GM19467 (cell line): Measurements from ENCODE around the gene HERC2.

Experiments used
- ATAC-seq: cut with Tn5 transposase; IDR thresholded peaks from one replicate; pipeline ENCODE4 v1.9.1; 2021; ENCODE audit warnings: mild to moderate bottlenecking, moderate library complexity; ENCODE audit not compliant: unreplicated experiment

Gene HERC2

DNA sequence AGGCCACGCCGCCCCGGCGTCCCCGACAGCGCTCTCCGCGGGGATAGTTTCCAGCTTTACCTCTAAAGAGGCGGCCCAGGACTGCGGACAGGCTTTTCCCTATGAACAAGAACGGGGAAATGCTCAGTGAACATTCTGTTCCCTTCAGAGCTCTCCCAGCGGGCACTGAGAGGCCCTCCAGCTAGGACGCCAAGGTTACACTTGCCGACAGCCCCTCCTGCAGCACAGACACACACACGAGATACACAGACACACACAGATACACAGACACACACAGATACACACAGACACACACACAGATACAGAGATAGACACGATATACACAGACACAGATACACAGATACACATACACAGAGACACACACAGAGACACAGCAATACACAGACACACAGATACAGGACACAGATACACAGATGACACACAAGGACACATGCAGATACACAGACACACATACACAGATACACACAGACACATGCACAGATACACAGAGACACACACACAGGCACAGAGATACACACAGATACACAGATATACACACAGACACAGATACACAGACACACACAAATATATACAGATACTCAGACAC is 222.3 kb downstream of the HERC2 start:
- ATAC-seq, result no peak

DNA sequence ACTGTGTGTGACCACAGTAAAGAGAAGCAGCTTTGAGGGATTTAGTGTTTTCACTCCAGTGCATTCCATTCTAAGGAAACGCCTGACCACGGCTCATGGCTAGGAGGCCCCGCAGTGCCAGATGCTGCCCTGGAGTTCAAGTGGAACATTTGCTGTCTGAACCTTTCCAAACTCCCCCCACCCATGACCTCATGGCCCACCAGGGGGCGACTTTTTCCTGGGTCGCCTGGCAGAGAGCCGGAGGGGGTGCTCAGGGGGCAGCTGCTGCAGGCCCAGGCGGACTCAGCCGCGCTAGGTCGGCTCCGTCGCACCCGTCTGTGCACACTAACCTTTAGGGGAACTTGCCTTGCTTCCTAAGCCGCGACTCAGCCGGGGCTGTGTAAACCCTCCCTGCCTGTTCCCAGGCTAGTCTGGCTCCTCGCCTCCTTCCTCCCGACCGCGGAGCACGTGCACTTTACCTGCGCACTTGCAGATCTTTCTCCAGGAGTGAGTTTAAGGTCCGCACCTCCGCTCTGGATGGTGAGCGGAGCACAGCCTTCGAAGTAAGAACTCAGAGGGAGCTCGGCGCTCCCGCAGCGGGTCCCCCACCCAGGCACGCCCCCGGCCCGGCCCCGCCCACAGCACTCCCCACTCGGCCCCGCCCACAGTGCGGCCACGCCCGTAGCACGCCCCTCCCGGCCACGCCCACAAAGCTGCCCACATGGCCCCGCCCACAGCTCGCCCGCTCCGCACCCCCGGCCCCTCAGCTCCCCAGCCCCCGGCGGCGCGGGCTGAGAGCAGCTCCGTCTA is 223.0 kb downstream of the HERC2 start, which contains the start of gene OCA2:
OCA2 (minus strand) TSS at position 550 of the 789 bp plus-strand sequence. CDS start 17,441 bp downstream, outside the sequence.
- ATAC-seq, result no peak

GRCh38 chr15:28098360-28098765 is 223.6 kb downstream of the HERC2 start:
- no peak for ATAC-seq

GRCh38 chr15:28097656-28098359 is 224.2 kb downstream of the HERC2 start:
- ATAC-seq, result no peak

DNA sequence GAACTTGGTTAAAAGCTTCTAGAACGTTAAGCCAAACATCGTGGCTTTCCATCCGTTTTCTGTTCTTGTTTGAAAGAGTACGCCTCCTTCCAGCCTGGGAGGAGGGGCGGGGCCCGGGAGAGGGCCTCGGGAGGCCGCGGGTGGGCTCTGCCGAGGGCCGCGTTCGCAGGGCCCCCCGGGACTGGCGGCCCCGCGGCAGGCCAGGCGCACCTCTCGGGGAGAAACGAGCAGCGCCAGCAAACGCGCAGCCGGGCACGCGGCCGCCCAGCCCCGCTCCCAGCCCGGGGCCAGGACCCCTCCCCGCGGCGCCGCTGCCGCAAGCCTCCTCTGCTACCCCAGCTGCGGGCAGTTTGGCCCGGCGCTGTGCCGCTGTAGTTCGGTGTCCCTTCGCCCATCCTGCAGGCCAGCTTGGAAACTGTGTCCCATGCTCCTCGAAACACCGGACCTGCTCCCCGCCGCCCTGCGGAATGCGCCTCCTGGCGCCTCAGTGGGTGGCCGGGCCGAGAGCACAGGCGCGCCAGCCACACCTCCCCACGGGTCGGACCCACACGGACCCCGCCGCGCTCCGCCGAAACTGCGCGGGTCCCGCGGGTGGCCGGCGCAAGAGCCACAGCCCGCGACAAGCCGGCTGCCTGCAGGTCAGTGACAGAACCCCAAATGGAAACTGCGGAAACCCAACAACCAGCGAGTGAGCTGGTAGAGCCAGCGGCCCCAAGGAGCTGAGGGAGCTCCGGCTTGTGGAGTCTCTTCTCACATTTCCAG is 225.1 kb downstream of the HERC2 start:
- ATAC-seq, result no peak

DNA sequence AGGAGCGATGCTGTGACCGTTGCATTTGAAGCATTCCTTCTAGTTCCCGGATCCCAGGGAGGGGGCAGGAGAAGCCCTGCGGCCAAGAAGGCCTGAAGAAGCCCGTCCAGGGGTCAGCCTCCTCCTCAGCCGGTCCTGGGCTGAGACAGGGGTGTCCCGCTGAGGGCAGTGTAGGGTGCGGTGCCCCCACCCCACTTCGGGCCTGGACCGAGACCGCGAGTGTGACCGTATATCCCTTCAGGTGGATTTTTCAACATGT is 225.6 kb downstream of the HERC2 start:
- ATAC-seq, result no peak

GRCh38 chr15:28094732-28095521 is 227.1 kb downstream of the HERC2 start:
- ATAC-seq, result no peak

GRCh38 chr15:28093752-28094535 is 228.0 kb downstream of the HERC2 start:
- no peak for ATAC-seq

DNA sequence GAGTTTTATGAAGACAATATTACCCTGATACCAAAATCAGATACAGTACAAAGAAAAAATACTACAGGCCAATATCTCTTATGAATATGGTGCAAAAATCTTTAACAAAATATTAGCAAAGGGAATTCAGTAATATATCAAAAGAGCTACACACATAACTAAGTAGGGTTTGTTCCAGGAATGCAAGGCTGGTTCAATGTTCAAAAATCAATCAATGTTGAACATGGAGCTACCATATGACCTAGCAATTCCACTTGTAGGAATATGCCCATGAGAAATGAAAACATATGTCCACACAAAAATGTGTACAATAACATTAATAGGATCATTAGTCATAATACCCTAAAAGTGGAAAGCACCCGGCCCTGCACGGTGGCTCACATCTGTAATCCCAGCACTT is 230.7 kb downstream of the HERC2 start:
- no peak for ATAC-seq

DNA sequence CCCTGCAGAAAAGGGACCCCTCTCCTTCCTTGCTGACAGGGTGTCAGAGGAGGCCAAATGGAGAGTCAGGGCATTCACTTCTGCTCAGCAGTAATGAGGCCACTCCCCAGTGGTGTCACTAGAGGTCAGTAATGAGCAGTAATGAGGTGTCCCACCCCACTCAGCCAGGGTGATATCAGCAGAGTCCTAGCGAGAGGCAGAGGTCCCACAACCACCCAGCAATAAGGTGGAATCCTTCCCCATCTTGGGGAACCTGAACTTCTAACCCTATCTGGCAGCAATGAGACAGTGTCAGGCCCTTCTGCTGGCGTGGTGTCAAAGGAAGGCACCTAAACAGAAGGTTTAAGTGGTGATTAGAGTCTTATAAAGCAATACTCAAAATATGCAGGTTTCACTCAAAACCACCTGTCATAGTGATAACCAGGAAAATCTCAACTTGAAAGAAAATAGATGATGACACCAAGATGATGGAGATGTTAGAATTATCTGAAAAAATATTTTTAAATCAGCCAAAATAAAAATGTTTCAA is 235.7 kb downstream of the HERC2 start:
- ATAC-seq, result peak; percentile 97

DNA sequence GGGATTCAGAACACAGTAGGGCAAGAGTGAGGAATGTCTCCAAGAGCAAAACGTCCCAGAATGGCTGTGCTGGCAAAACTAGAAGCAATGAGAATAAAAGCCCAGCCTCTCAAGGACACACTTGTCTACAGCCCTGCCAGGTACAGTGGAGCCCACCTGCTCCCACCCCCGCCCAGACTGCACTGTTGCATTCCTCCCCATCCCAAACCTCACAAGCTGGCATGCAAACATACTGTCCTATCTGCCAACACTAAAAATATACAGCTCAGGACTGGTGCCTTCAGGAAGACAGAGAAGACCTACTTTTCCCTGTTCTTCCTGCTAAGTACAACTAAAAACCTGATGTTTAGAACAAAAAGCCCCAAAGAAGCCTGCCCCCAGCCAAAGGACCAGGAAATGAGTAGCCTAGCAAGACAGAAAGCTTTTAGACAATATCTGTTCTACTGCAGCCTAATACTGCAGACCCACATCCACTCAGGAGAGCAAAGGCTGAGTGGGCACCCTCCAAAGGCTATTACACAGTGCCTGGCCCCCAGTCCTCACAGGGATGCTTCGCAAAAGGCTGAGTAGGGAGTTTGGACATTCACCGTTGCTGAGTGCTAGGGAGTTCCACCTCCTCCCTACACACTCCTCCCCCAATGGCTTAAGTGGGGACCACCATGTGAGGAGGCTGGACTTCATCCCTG is 236.3 kb downstream of the HERC2 start:
- ATAC-seq, result no peak

- no peak for ATAC-seq
These were observed 237.4 kb downstream of the HERC2 start for GRCh38 chr15:28084547-28084946.

DNA sequence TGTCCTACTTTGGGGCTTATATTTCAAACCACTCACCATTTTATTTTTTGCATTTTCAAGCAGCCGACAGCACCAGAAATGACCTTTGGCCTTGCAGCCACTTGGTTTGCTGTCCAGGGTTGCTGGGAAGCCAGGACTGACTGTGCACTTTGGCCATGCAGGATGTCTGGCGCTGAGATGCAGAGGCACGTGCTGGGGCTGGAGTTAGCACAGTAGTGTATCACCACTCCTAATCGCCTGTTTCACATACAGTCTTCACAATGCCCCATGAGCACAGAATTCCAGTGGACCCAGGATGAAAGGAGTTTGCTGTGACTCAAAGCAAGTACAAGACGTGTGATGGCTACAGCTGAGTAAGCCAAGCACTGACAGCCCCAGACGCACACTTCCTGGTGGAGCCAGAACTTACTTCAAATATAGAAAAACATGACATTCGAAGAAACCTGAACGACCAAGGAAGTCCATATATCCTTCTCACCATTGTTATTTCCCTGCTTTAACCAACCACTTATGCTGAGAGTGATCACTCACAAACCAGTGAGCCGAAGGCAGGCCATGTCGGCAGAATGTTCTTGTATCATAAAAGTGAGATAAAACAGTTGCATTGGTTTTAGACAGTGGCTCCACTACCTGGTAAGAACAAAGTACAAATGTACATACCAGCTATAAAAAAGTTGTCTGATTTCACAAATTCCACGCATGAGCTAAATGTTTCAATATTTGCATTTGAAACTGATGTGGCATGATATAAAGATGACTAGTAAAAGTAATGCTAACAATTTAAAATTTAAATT is 238.9 kb downstream of the HERC2 start:
- ATAC-seq, result no peak

DNA sequence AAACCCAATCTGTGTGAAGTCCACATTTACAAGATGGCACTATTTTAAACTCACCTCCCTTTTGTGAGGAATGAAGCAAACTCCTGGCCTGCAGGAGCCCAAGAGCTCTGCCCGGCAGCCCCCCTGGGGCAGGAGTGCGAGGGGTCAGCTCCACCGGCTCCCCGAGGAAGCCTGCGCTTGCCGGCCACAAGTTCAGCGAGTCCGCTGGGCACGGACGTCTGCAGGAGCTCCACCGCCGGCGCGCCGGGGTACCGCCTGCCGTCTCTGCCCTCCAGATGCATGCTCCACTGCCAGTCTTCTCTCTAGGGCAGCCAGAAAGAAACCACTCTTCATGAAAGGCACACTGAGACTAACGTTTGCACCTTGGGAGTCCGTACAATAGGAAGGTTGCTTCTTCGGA is 240.4 kb downstream of the HERC2 start:
- no peak for ATAC-seq

DNA sequence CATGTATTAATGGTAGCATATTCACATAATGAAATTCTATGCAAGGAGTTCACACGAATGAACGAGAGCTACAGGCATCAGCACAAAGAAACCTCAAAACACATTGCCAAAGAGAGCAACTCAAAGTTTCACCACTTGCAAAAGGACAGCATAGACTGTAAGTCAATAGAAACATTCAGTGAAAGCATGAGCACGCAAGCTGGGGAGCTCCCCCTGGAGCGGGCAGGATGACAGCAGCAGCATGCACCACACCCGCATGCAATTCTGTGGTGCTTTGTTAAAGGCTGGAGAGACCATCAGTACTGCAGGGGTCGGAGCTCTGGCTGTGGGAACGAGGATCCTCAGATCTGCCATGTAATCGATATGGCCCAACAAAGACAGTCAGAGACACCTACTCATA is 241.6 kb downstream of the HERC2 start:
- ATAC-seq, result no peak

- ATAC-seq, result no peak
These were observed 242.5 kb downstream of the HERC2 start for GRCh38 chr15:28079313-28079969.

GRCh38 chr15:28078191-28078719 is 243.7 kb downstream of the HERC2 start:
- ATAC-seq, result no peak
